ENCODE results near the gene AP3S2. TPM values are rescaled to one million over a fixed set of nuclear protein-coding genes. Genes with fewer than 3 reads are reported as not detected.
"Not testable (repeated sequence)": the region's sequence is repeated elsewhere in the genome, so short reads cannot be mapped to it uniquely, and the experiment has no call there.

AP3S2 gene
- total RNA-seq = 30.1 and 40.2 TPM in 2 replicates

GRCh38 chr15:89893696-89894447 lies at the start of gene AP3S2:
TSS of gene AP3S2 (minus strand) at chr15:89893994. CDS start at chr15:89893949, 45 bp downstream.
- peak; percentile 96 for DNase-seq

- no peak for DNase-seq
Observed at GRCh38 chr15:89939910-89940309, 46.1 kb upstream of the AP3S2 start.

- not testable (repeated sequence) for DNase-seq
Observed at GRCh38 chr15:89939377-89939776, 45.6 kb upstream of the AP3S2 start.

GRCh38 chr15:89937365-89938350 lies 43.9 kb upstream of the AP3S2 start:
- DNase-seq = no peak

GRCh38 chr15:89936786-89937265 lies 43.0 kb upstream of the AP3S2 start:
- no peak for DNase-seq

GRCh38 chr15:89936051-89936785 lies 42.4 kb upstream of the AP3S2 start:
- no peak for DNase-seq

- DNase-seq = no peak
Observed at GRCh38 chr15:89932880-89933279, 39.1 kb upstream of the AP3S2 start.

- DNase-seq = no peak
Observed at GRCh38 chr15:89928421-89928820, 34.6 kb upstream of the AP3S2 start.

- no peak for DNase-seq
Observed at GRCh38 chr15:89926158-89926557, 32.4 kb upstream of the AP3S2 start.

GRCh38 chr15:89917442-89918101 lies 23.8 kb upstream of the AP3S2 start:
- DNase-seq = no peak

- no peak for DNase-seq
Observed at GRCh38 chr15:89916660-89917059, 22.9 kb upstream of the AP3S2 start.

- DNase-seq = peak; percentile 62
Observed at GRCh38 chr15:89912674-89913396, 19.0 kb upstream of the AP3S2 start, which contains the start of gene ARPIN. TSS of gene ARPIN (minus strand) at chr15:89912952. CDS start at chr15:89912835, 117 bp downstream.

- DNase-seq = peak; percentile 44
Observed at GRCh38 chr15:89912145-89912673, 18.4 kb upstream of the AP3S2 start.

- no peak for DNase-seq
Observed at GRCh38 chr15:89910891-89911626, 17.3 kb upstream of the AP3S2 start.

GRCh38 chr15:89909611-89910010 lies 15.8 kb upstream of the AP3S2 start:
- DNase-seq = no peak

GRCh38 chr15:89908226-89908625 lies 14.4 kb upstream of the AP3S2 start:
- no peak for DNase-seq

GRCh38 chr15:89907289-89907688 lies 13.5 kb upstream of the AP3S2 start:
- no peak for DNase-seq

GRCh38 chr15:89905846-89906378 lies 12.1 kb upstream of the AP3S2 start:
- DNase-seq = no peak

GRCh38 chr15:89904519-89904918 lies 10.7 kb upstream of the AP3S2 start:
- DNase-seq = no peak

- DNase-seq = no peak
Observed at GRCh38 chr15:89903858-89904130, 10.0 kb upstream of the AP3S2 start.

Data from dermis blood vessel endothelial cell (primary cell).